Epithelial cell of esophagus (primary cell): ENCODE data around the gene GIMAP5.

Experiments used
- DNase-seq: peaks from one replicate; pipeline ENCODE4 v3.0.0; 2010; ENCODE audit warnings: low read depth
- H3K4me3 ChIP-seq: 2 replicates; pipeline ENCODE4 v1.5.1; 2011; ENCODE audit warnings: mild to moderate bottlenecking, low read length, control low read depth
- TF ChIP-seq, protein P1 (sequence below): IDR thresholded peaks from 2 replicates; pipeline ENCODE4 v1.5.1; 2011; ENCODE audit warnings: low read depth, mild to moderate bottlenecking, low read length, control low read depth, inconsistent platforms; ENCODE audit not compliant: insufficient read depth; ENCODE audit errors: missing control alignments

The GIMAP5 gene

DNA sequence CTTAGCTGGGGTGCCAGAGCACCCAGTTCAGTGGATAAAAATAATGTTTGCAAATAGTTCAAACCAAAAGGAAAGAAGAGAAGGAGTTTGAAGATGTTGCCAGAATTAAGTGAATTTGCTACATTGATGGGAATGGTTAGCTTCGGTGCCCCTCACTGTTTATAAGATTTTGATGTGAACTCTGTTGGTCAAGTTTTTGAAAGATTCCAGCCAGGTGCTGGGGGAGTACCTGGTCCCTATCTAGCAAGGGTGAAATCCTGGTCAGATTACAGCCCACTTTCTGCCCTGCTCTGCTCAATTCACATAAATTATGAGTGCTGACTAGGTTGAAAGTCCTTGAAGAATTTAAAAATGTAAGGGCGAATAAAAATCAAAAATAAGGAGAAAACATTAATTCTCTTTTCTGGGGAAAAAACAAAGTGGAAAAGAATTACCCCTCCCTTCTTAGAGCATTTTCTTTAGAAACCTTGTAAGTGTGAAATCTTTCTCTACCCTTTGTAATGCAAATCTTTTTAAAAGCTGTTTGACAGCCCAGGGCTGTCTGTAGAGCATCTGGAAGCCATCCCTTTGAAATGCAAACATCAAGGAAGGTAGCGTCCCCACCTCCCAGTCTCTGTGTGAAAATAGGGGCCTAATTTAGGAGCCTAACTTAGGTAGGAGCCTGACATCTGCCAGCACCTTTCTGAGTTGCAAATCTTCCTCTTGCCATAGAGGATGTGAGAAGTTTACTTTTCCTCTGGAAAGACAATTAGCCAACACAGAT is 1.4 kb upstream of the GIMAP5 start:
- TF ChIP-seq, protein P1, sequence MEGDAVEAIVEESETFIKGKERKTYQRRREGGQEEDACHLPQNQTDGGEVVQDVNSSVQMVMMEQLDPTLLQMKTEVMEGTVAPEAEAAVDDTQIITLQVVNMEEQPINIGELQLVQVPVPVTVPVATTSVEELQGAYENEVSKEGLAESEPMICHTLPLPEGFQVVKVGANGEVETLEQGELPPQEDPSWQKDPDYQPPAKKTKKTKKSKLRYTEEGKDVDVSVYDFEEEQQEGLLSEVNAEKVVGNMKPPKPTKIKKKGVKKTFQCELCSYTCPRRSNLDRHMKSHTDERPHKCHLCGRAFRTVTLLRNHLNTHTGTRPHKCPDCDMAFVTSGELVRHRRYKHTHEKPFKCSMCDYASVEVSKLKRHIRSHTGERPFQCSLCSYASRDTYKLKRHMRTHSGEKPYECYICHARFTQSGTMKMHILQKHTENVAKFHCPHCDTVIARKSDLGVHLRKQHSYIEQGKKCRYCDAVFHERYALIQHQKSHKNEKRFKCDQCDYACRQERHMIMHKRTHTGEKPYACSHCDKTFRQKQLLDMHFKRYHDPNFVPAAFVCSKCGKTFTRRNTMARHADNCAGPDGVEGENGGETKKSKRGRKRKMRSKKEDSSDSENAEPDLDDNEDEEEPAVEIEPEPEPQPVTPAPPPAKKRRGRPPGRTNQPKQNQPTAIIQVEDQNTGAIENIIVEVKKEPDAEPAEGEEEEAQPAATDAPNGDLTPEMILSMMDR: no peak
- DNase-seq: no peak
- H3K4me3 ChIP-seq: no peak overlapping the region

DNA sequence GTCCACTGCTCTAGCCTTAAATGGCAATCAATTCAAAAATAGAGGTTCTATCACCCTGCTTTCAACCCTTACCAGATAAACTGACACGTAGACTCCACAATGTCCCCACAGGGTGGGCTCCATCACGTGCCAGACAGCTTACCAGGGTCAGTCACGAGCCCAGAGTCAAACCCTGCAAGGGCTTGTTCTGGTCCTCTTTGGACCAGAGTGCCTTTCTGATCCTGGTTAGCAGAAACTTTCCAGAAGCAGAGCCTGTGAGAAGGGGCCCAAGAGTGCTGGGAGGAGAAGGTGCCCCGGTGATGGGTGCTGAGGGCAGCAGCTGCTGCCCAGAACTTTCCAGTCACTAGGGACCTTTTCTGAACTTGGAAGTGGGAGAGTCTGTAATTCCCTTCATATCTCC is 354 bp upstream of the GIMAP5 start:
- no peak overlapping the region for H3K4me3 ChIP-seq
- DNase-seq: no peak

DNA sequence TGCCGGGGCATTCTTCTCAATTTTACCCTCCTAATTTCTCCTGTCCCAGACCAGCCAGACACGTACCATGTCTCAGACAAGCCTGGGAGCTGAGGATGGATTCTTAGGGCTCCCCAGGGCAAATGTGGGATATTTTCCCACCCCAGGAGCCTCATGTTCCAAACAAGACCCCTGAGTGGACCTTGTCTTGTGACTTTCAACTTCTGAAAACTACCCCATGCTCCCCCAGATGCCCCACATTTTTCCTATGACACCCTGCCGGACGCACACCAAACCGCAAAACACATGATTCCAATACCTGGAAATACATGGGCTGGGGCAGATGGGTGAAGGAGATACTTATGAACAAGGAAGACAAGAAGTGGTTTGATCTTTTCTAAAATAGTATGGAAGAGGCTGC is 874 bp downstream of the GIMAP5 start:
- no peak overlapping the region for H3K4me3 ChIP-seq
- DNase-seq: no peak
- TF ChIP-seq, protein P1: no peak

More for the DNA sequence above, 354 bp upstream of the GIMAP5 start:
- TF ChIP-seq, protein P1: no peak

DNA sequence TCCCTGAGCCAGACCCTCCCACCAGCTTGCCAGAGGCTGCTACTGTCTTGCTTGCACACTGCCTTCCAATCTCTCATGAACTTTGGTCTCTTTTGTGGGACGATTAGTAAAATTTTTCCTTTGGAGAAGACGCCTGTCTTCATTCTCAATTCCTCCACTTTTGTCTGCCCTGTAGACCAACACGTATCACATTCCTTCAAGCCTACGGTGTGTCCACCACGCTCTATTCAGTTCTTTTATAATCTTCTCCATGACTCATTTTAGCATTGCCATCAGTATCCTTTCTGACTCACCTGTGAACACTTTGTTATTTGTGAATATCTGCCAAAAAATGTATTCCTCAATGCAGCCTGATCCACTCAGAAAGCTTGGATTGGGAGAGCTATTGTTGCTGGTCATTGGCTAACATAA is 1.4 kb downstream of the GIMAP5 start:
- H3K4me3 ChIP-seq: no peak overlapping the region
- TF ChIP-seq, protein P1: no peak
- peak; percentile 73 for DNase-seq

DNA sequence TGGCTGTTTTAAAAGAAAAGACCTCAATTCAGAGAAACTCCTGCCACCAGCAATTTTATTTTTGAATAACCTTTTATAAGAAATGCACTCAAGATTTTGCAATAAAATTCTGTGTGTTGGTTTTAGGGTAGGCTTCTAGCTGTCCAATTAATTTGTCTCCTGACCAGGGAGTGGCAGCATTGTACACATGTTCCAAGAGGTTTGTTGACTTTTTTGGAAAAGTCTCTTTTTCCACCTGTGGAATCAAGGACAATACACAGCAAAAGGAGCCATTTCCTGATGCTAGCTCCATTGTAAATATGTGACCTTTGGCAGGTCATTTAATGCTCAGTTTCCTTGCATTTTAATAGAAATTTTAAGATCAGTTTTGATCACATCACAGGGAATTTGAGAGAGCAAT is 1.8 kb downstream of the GIMAP5 start:
- H3K4me3 ChIP-seq: no peak overlapping the region
- DNase-seq: no peak
- TF ChIP-seq, protein P1: no peak

DNA sequence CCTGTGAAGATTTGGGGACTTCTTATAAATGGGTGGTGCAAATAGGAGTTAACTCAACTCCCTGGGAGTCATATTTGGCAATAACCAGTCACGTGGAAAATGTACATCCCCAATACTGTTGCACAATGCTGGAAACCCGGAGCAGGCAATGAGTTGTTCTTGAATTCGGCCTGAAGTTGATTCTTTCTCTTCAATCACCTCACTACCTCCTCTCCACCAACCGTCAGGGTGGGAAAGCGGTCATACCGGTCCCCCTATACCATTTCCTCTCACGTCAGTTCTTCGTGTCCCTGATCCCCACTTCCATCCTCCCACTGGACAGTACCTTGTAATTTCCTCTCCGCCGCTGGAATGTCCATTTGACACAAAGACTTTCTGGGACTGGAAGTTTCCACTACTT is 2.8 kb downstream of the GIMAP5 start:
- H3K4me3 ChIP-seq: no peak overlapping the region
- TF ChIP-seq, protein P1: no peak
- DNase-seq: peak; percentile 13
